HG03196 (cell line): ENCODE measurements around the gene ARHGDIA.

Source experiments
- ATAC-seq: cut with Tn5 transposase; IDR thresholded peaks from one replicate; pipeline ENCODE4 v1.9.1; 2021; ENCODE audit not compliant: unreplicated experiment

Gene ARHGDIA

DNA sequence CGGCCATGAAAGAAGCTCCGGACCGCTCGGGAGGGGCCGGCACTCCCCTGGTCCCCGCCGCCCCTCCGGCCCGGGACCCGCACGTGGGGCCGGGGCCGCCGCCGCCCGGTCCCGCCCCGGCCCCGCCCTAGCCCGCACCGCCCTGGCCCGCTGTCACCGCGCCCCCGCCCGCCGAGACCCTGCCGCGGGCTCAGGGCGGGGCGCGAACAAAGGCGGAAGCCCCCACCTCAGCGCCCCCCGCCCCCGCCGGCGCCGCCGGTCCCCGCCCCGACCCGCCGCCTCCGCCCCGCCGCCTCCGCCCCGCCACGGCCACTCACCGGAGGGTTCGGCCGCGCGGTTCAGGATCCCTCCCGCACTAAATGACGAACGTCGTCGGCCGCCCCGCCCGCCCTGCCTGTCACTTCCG, at the start of gene ARHGDIA:
Gene ARHGDIA (minus strand): TSS at position 357 of the 406 bp plus-strand sequence. CDS start 1,407 bp downstream, outside the sequence.
- peak; percentile 15 for ATAC-seq

GRCh38 chr17:81918832-81919545, 47.9 kb upstream of the ARHGDIA start:
- ATAC-seq = no peak

DNA sequence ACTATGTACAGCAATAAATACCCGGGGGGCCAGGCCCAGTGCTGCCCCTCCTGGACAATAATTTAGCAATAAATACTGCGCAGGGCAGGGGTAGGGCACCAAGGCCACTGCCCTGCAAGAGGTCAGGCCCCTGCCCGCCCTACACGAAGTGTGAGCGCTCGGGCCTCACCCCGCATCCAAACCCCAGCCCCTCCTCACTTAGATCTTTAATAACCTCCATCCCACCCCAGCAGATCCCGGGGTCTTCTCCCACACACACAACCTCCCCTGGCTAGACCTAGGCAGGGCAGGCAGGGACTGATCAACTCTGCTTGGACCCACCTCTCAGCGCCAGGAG, 47.2 kb upstream of the ARHGDIA start:
- peak; percentile 7 for ATAC-seq

DNA sequence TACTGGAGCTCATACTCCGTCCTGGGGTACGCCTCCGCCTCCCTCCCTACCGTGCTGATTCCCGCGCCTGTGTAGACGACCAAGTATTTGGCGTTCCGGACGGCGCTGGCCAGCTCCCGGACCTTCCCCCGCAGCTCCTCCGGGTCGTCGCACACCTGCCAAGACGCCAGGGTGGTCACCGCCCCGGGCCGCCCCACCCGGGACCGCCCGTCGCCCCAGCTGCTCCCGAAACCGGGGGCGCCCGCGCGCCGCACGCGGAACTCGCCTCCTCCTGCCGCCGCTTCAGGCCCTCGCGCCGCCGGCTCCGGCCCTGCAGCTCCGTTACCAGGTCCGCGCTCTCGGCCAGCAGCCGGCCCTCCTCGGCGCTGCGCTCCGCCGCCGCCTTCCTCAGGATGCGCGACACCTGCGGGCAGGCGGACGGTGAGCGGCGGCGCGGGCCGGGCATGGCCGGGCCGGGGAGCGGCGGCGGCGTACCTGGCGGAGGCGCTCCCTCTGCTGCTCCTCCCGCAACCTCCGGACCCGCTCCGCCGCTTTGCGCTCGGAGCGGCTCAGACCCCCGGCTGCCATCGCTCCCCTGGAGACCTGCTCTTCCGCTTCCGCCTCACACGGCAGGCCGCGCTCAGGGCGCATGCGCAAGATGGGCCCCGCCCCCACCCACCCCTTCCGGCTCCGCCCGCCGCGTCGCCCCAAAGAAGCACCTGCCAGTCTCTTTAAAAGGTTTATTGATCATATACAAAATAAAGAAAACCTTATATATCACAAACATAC, 46.6 kb upstream of the ARHGDIA start, which contains the start of gene SIRT7:
Gene SIRT7 (minus strand): TSS at position 612 of the 768 bp plus-strand sequence. CDS start 45 bp downstream, at position 567.
- peak; percentile 57 for ATAC-seq

- no peak for ATAC-seq
Measured at GRCh38 chr17:81916234-81917001, 45.3 kb upstream of the ARHGDIA start.

GRCh38 chr17:81915331-81915730, 44.2 kb upstream of the ARHGDIA start:
- no peak for ATAC-seq

GRCh38 chr17:81914103-81914850, 43.1 kb upstream of the ARHGDIA start:
- ATAC-seq = no peak

- no peak for ATAC-seq
Measured at GRCh38 chr17:81913394-81914102, 42.4 kb upstream of the ARHGDIA start.

- ATAC-seq = no peak
Measured at GRCh38 chr17:81912441-81913309, 41.5 kb upstream of the ARHGDIA start.

DNA sequence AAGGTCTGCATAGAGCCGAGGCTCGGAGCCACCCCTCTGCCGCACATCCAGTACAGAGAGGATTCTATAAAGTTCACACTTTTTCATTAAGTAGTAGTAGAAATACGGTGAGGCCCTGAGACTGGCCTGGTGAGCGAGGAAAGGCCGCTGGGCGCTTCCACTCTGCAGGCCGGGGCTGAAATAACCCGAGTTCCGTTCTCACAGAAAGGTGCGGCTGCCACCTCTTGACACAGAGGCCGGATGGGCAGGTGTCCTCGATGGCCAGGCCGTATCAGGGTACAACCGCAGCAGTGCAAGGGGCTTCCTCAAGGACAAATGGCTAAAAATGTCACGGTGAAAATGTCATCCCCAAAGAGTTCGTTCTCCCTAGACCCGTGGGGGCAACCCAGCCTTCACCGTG, 40.8 kb upstream of the ARHGDIA start:
- no peak for ATAC-seq

- ATAC-seq = peak; percentile 55
Measured at GRCh38 chr17:81911277-81911961, 40.3 kb upstream of the ARHGDIA start, which contains the start of gene PCYT2. Gene PCYT2, minus strand, starts transcription at chr17:81911399. Its CDS starts 44 bp downstream, at chr17:81911355.

DNA sequence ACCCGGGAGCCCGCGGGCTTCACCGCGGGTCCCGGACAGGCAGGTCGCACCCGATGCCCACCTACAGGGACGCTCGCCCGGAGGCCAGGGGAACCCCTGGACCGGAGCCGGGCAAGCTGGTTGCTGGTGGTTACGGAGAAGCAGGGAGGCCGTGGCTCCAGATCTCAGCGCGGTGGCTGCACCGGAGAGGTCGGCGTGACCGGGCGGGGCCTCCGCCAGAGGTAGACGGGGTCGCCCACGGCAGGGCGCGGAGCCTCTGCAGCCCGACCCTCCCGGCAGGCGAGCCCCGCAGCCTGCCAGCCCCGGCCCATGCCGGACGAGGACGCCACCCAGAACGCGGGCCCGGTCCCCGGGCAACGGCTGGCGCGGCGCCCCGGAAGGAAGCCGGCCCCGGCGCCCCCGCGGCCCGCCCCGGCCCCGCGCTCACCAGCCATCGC, 39.7 kb upstream of the ARHGDIA start:
- peak; percentile 21 for ATAC-seq

GRCh38 chr17:81909966-81910839, 39.1 kb upstream of the ARHGDIA start:
- ATAC-seq = no peak

- no peak for ATAC-seq
Measured at GRCh38 chr17:81909231-81909630, 38.1 kb upstream of the ARHGDIA start.

DNA sequence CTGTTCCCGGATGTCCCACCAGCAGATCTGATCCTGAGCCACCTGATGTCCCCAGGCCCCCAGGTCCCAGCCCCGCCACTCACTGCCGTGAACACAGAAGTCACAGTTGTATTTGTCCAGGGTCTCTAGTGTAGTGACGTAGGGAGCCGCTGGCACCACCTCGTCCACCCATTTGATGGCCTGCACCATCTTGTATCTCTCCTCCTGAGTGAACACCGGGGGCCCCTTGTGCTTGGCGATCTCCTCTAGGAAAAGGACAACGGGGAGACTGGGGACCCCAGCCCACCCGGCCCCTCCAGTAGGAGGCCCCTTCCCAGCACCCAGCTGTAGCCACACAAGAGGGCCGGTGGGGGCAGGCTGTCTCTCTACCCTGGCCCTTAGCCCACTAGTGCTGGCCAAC, 37.7 kb upstream of the ARHGDIA start:
- no peak for ATAC-seq

- no peak for ATAC-seq
Measured at GRCh38 chr17:81907219-81908145, 36.3 kb upstream of the ARHGDIA start.
